Panc1 (cell line): Measurements from ENCODE around the gene B9D2.

Experiments used
- POLR2AphosphoS5 ChIP-seq: IDR thresholded peaks from 2 replicates; pipeline ENCODE4 v1.6.1; 2012; ENCODE audit warnings: mild to moderate bottlenecking, low read depth, low read length, moderate library complexity
- TF ChIP-seq, protein P1 (sequence below): fragments of 450-650 bp; IDR thresholded peaks from 2 replicates; pipeline ENCODE4 v1.5.1; 2017; ENCODE audit warnings: mild to moderate bottlenecking
- TF ChIP-seq, protein P2 (sequence below), 2 experiments: IDR thresholded peaks; 2 replicates each; pipeline ENCODE4 v1.6.1; 2011 to 2012; ENCODE audit warnings: low read depth in 2 of 2, control low read depth in 1 of 2, low read length in 1 of 2, mild to moderate bottlenecking in 1 of 2, moderate library complexity in 1 of 2; ENCODE audit not compliant: insufficient read depth in 1 of 2

DNA sequence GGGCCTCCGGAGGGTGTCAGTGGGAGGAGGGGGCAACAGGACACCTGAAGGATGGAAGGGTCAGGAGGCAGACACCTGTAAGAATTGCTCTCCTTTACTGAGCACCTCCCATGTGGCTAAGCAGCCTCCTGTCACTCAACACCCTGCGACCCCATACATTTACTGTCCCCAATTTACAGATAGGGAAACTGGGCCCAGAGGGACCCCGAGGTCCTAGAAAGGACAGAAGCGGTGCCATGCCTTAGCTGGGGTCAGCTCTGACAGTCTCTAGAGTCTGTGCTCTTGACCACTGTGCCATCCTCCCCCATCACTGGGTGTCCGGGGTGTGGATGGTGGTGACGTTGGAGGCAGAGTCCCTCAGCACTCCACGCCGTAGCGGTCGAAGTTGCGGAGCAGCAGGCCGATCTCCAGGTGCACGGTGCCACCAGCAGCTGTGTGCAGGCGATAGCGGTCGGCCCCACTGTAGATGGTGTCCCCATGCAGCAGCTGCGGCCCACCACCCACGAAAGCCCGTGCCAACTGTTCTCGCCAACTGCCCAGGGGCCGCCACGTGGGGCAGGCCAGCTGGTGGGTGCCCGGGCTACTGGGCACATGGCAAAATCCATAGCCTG, 9.5 kb downstream of the B9D2 start:
- TF ChIP-seq, protein P1, sequence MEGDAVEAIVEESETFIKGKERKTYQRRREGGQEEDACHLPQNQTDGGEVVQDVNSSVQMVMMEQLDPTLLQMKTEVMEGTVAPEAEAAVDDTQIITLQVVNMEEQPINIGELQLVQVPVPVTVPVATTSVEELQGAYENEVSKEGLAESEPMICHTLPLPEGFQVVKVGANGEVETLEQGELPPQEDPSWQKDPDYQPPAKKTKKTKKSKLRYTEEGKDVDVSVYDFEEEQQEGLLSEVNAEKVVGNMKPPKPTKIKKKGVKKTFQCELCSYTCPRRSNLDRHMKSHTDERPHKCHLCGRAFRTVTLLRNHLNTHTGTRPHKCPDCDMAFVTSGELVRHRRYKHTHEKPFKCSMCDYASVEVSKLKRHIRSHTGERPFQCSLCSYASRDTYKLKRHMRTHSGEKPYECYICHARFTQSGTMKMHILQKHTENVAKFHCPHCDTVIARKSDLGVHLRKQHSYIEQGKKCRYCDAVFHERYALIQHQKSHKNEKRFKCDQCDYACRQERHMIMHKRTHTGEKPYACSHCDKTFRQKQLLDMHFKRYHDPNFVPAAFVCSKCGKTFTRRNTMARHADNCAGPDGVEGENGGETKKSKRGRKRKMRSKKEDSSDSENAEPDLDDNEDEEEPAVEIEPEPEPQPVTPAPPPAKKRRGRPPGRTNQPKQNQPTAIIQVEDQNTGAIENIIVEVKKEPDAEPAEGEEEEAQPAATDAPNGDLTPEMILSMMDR, result no peak
- no peak for TF ChIP-seq POLR2AphosphoS5
- TF ChIP-seq, protein P2, sequence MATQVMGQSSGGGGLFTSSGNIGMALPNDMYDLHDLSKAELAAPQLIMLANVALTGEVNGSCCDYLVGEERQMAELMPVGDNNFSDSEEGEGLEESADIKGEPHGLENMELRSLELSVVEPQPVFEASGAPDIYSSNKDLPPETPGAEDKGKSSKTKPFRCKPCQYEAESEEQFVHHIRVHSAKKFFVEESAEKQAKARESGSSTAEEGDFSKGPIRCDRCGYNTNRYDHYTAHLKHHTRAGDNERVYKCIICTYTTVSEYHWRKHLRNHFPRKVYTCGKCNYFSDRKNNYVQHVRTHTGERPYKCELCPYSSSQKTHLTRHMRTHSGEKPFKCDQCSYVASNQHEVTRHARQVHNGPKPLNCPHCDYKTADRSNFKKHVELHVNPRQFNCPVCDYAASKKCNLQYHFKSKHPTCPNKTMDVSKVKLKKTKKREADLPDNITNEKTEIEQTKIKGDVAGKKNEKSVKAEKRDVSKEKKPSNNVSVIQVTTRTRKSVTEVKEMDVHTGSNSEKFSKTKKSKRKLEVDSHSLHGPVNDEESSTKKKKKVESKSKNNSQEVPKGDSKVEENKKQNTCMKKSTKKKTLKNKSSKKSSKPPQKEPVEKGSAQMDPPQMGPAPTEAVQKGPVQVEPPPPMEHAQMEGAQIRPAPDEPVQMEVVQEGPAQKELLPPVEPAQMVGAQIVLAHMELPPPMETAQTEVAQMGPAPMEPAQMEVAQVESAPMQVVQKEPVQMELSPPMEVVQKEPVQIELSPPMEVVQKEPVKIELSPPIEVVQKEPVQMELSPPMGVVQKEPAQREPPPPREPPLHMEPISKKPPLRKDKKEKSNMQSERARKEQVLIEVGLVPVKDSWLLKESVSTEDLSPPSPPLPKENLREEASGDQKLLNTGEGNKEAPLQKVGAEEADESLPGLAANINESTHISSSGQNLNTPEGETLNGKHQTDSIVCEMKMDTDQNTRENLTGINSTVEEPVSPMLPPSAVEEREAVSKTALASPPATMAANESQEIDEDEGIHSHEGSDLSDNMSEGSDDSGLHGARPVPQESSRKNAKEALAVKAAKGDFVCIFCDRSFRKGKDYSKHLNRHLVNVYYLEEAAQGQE (IDR thresholded peaks at IDR 0.05; ENCODE audit: insufficient read depth in 1 of 2, low read depth in 2 of 2, low read length in 1 of 2), result no peak
